ENCODE measurements around the gene NIPBL.

The NIPBL gene

DNA sequence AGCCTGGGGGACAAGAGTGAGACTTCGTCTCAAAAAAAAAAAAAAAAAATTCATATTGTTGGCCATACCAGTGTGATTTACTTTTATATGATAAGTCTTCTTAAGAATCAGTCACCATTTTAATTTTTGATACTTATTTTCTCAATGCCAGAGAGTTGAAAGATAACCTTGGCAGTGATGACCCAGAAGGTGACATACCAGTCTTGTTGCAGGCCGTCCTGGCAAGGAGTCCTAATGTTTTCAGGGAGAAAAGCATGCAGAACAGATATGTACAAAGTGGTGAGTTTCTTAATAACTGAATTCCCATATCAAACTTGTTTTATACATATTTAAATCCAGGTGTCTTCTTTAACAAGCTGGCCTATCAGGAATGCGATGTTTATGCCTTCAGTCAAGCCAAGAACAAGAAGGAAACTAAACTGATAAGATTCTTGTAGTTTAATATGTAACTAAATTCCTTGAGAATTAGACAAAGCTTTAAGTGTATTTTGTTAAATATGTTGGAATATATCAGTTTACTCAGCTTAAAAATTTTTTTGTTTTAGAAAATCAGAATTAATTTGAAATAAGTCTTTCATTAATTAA, 81.5 kb downstream of the NIPBL start:
- TF ChIP-seq, protein P1, sequence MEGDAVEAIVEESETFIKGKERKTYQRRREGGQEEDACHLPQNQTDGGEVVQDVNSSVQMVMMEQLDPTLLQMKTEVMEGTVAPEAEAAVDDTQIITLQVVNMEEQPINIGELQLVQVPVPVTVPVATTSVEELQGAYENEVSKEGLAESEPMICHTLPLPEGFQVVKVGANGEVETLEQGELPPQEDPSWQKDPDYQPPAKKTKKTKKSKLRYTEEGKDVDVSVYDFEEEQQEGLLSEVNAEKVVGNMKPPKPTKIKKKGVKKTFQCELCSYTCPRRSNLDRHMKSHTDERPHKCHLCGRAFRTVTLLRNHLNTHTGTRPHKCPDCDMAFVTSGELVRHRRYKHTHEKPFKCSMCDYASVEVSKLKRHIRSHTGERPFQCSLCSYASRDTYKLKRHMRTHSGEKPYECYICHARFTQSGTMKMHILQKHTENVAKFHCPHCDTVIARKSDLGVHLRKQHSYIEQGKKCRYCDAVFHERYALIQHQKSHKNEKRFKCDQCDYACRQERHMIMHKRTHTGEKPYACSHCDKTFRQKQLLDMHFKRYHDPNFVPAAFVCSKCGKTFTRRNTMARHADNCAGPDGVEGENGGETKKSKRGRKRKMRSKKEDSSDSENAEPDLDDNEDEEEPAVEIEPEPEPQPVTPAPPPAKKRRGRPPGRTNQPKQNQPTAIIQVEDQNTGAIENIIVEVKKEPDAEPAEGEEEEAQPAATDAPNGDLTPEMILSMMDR (IDR thresholded peaks at IDR 0.05; ENCODE audit: unreplicated experiment in 3 of 3), result no peak
- H3K36me3 Mint-ChIP-seq (ENCODE audit: low read depth), result peaks cover 52% of the 10 kb centered on the region
- no peaks in the 10 kb centered on the region for H3K27me3 Mint-ChIP-seq (ENCODE audit: low read depth)
- no peaks in the 10 kb centered on the region for H3K4me1 Mint-ChIP-seq
- no peak overlapping the region for H3K27ac Mint-ChIP-seq
- no peaks in the 10 kb centered on the region for H3K9me3 Mint-ChIP-seq
- H3K4me3 Mint-ChIP-seq, result no peak overlapping the region

GRCh38 chr5:36958612-36959011, 82.0 kb downstream of the NIPBL start:
- TF ChIP-seq, protein P1 (IDR thresholded peaks at IDR 0.05; ENCODE audit: unreplicated experiment in 3 of 3), result no peak
- no peaks in the 10 kb centered on the region for H3K27me3 Mint-ChIP-seq (ENCODE audit: low read depth)
- H3K9me3 Mint-ChIP-seq, result no peaks in the 10 kb centered on the region
- no peaks in the 10 kb centered on the region for H3K4me1 Mint-ChIP-seq
- H3K4me3 Mint-ChIP-seq, result no peak overlapping the region
- peaks cover 52% of the 10 kb centered on the region for H3K36me3 Mint-ChIP-seq (ENCODE audit: low read depth)
- H3K27ac Mint-ChIP-seq, result no peak overlapping the region

GRCh38 chr5:36965179-36965578, 88.6 kb downstream of the NIPBL start:
- Mint-ChIP-seq H3K4me3 (no peak overlapping the region), H3K27me3 (ENCODE audit: low read depth) (no peaks in the 10 kb centered on the region), H3K27ac (no peak overlapping the region), H3K9me3 (no peaks in the 10 kb centered on the region), H3K4me1 (no peaks in the 10 kb centered on the region), H3K36me3 (ENCODE audit: low read depth) (peaks cover 57% of the 10 kb centered on the region)
- TF ChIP-seq, protein P1 (IDR thresholded peaks at IDR 0.05; ENCODE audit: unreplicated experiment in 3 of 3), result no peak

GRCh38 chr5:36969700-36970395, 93.3 kb downstream of the NIPBL start:
- Mint-ChIP-seq H3K27me3 (ENCODE audit: low read depth) (no peaks in the 10 kb centered on the region), H3K9me3 (no peaks in the 10 kb centered on the region), H3K4me3 (no peak overlapping the region), H3K36me3 (ENCODE audit: low read depth) (peaks cover 62% of the 10 kb centered on the region), H3K4me1 (no peaks in the 10 kb centered on the region), H3K27ac (no peak overlapping the region)
- TF ChIP-seq, protein P1 (IDR thresholded peaks at IDR 0.05; ENCODE audit: unreplicated experiment in 3 of 3), result no peak

- H3K4me3 Mint-ChIP-seq, result no peak overlapping the region
- peaks cover 21% of the 10 kb centered on the region for H3K9me3 Mint-ChIP-seq
- TF ChIP-seq, protein P1 (IDR thresholded peaks at IDR 0.05; ENCODE audit: unreplicated experiment in 3 of 3), result no peak
- no peak overlapping the region for H3K27ac Mint-ChIP-seq
- no peaks in the 10 kb centered on the region for H3K4me1 Mint-ChIP-seq
- H3K36me3 Mint-ChIP-seq (ENCODE audit: low read depth), result peaks cover 70% of the 10 kb centered on the region
- no peaks in the 10 kb centered on the region for H3K27me3 Mint-ChIP-seq (ENCODE audit: low read depth)
These were observed 101.6 kb downstream of the NIPBL start for GRCh38 chr5:36978196-36978595.

- H3K27ac Mint-ChIP-seq, result no peak overlapping the region
- H3K9me3 Mint-ChIP-seq, result peaks cover 21% of the 10 kb centered on the region
- H3K36me3 Mint-ChIP-seq (ENCODE audit: low read depth), result peaks cover 63% of the 10 kb centered on the region
- TF ChIP-seq, protein P1 (IDR thresholded peaks at IDR 0.05; ENCODE audit: unreplicated experiment in 3 of 3), result no peak
- no peaks in the 10 kb centered on the region for H3K27me3 Mint-ChIP-seq (ENCODE audit: low read depth)
- H3K4me3 Mint-ChIP-seq, result no peak overlapping the region
- no peaks in the 10 kb centered on the region for H3K4me1 Mint-ChIP-seq
These were observed 105.6 kb downstream of the NIPBL start for GRCh38 chr5:36982146-36982545.

Measured in nephron (organoid).